HUES6 (cell line): ENCODE measurements around the gene JPH3.
"Not testable (repeated sequence)": the region's sequence is repeated elsewhere in the genome, so short reads cannot be mapped to it uniquely, and the experiment has no call there.

Source experiments
- H3K27ac ChIP-seq: 2 replicates; pipeline ENCODE4 v1.7.0; 2013; ENCODE audit warnings: low read depth, mild to moderate bottlenecking, low read length, inconsistent platforms
- H3K27me3 ChIP-seq: 2 replicates; pipeline ENCODE4 v1.6.1; 2013; ENCODE audit warnings: low read length; ENCODE audit not compliant: control insufficient read depth, insufficient read depth
- H3K36me3 ChIP-seq: 2 replicates; pipeline ENCODE4 v1.6.1; 2013; ENCODE audit warnings: low read length; ENCODE audit not compliant: control insufficient read depth, insufficient read depth
- H3K4me1 ChIP-seq: 2 replicates; pipeline ENCODE4 v1.6.1; 2013; ENCODE audit warnings: low read length; ENCODE audit not compliant: control insufficient read depth, insufficient read depth
- H3K4me3 ChIP-seq: 2 replicates; pipeline ENCODE4 v1.5.1; 2013; ENCODE audit warnings: low read depth, low read length
- H3K9ac ChIP-seq: one replicate; pipeline ENCODE4 v1.6.1; 2013; ENCODE audit warnings: mild to moderate bottlenecking, low read length
- H3K9me3 ChIP-seq: 2 replicates; pipeline ENCODE4 v1.6.1; 2013; ENCODE audit warnings: low read depth, low read length; ENCODE audit not compliant: control insufficient read depth, insufficient read depth

The JPH3 gene

GRCh38 chr16:87707097-87707496, 104.8 kb downstream of the JPH3 start:
- Histone ChIP-seq H3K4me3 (no peak overlapping the region), H3K27ac (no peak overlapping the region), H3K4me1 (peaks cover 9% of the 10 kb centered on the region; the same call in 1 of the 2 replicates), H3K9me3 (no peaks in the 10 kb centered on the region), H3K36me3 (peaks cover 76% of the 10 kb centered on the region), H3K9ac (no peak overlapping the region), H3K27me3 (no peaks in the 10 kb centered on the region)

GRCh38 chr16:87707714-87708580, 105.6 kb downstream of the JPH3 start:
- H3K4me1 ChIP-seq: peaks cover 9% of the 10 kb centered on the region; the same call in 1 of the 2 replicates

GRCh38 chr16:87708881-87709638, 106.8 kb downstream of the JPH3 start:
- Histone ChIP-seq H3K27me3 (no peaks in the 10 kb centered on the region), H3K9ac (no peak overlapping the region), H3K36me3 (peaks cover 69% of the 10 kb centered on the region), H3K27ac (no peak overlapping the region), H3K4me1 (peaks cover 9% of the 10 kb centered on the region; the same call in 1 of the 2 replicates), H3K4me3 (no peak overlapping the region), H3K9me3 (no peaks in the 10 kb centered on the region)

More at GRCh38 chr16:87707714-87708580, 105.6 kb downstream of the JPH3 start:
- 0 out of 2 replicates have a peak overlapping the region, but pooled peaks have one; percentile 18 for H3K27ac ChIP-seq
- H3K27me3 ChIP-seq: no peaks in the 10 kb centered on the region
- no peak overlapping the region for H3K9ac ChIP-seq
- H3K9me3 ChIP-seq: no peaks in the 10 kb centered on the region
- peaks cover 77% of the 10 kb centered on the region for H3K36me3 ChIP-seq
- no peak overlapping the region for H3K4me3 ChIP-seq

- Histone ChIP-seq H3K36me3 (peaks cover 72% of the 10 kb centered on the region), H3K27ac (no peak overlapping the region), H3K27me3 (no peaks in the 10 kb centered on the region), H3K9ac (no peak overlapping the region), H3K9me3 (no peaks in the 10 kb centered on the region), H3K4me3 (no peak overlapping the region), H3K4me1 (peaks cover 9% of the 10 kb centered on the region; the same call in 1 of the 2 replicates)
Observed at GRCh38 chr16:87709677-87710076, 107.4 kb downstream of the JPH3 start.

- H3K27me3 ChIP-seq: no peaks in the 10 kb centered on the region
- H3K4me1 ChIP-seq: peaks cover 9% of the 10 kb centered on the region; the same call in 1 of the 2 replicates
- H3K4me3 ChIP-seq: no peak overlapping the region
- no peak overlapping the region for H3K9ac ChIP-seq
- H3K27ac ChIP-seq: no peak overlapping the region
- no peaks in the 10 kb centered on the region for H3K9me3 ChIP-seq
- H3K36me3 ChIP-seq: peaks cover 77% of the 10 kb centered on the region
Observed at GRCh38 chr16:87710887-87711286, 108.6 kb downstream of the JPH3 start.

- H3K4me3 ChIP-seq: no peak overlapping the region
- H3K4me1 ChIP-seq: no peaks in the 10 kb centered on the region; the same call in 1 of the 2 replicates
- no peaks in the 10 kb centered on the region for H3K9me3 ChIP-seq
- H3K27ac ChIP-seq: no peak overlapping the region
- H3K9ac ChIP-seq: no peak overlapping the region
- no peaks in the 10 kb centered on the region for H3K27me3 ChIP-seq
- peaks cover 77% of the 10 kb centered on the region for H3K36me3 ChIP-seq
Observed at GRCh38 chr16:87712184-87712762, 110.0 kb downstream of the JPH3 start.

- Histone ChIP-seq H3K27me3 (no peaks in the 10 kb centered on the region), H3K4me3 (no peak overlapping the region), H3K4me1 (no peaks in the 10 kb centered on the region), H3K9me3 (no peaks in the 10 kb centered on the region), H3K36me3 (peaks cover 72% of the 10 kb centered on the region), H3K27ac (no peak overlapping the region), H3K9ac (no peak overlapping the region)
Observed at GRCh38 chr16:87713451-87714229, 111.3 kb downstream of the JPH3 start.

- Histone ChIP-seq H3K27me3 (no peaks in the 10 kb centered on the region), H3K9me3 (peaks cover 6% of the 10 kb centered on the region; the same call in 1 of the 2 replicates), H3K4me1 (no peaks in the 10 kb centered on the region), H3K36me3 (peaks cover 64% of the 10 kb centered on the region), H3K4me3 (no peak overlapping the region), H3K27ac (no peak overlapping the region), H3K9ac (no peak overlapping the region)
Observed at GRCh38 chr16:87715231-87715630, 112.9 kb downstream of the JPH3 start.

GRCh38 chr16:87715658-87716057, 113.3 kb downstream of the JPH3 start:
- no peak overlapping the region for H3K9ac ChIP-seq
- no peaks in the 10 kb centered on the region for H3K4me1 ChIP-seq
- no peak overlapping the region for H3K4me3 ChIP-seq
- peaks cover 6% of the 10 kb centered on the region; the same call in 1 of the 2 replicates for H3K9me3 ChIP-seq
- no peak overlapping the region for H3K27ac ChIP-seq
- H3K27me3 ChIP-seq: no peaks in the 10 kb centered on the region
- peaks cover 64% of the 10 kb centered on the region for H3K36me3 ChIP-seq

- H3K9ac ChIP-seq, H3K27me3 ChIP-seq, H3K4me3 ChIP-seq, H3K9me3 ChIP-seq, H3K4me1 ChIP-seq, H3K27ac ChIP-seq: not testable (repeated sequence)
- H3K36me3 ChIP-seq: peaks cover 70% of the 10 kb centered on the region
Observed at GRCh38 chr16:87718831-87719230, 116.5 kb downstream of the JPH3 start.
